Gastrocnemius medialis (tissue), 4 donors: ENCODE data around the gene FOXP4. TPM values are rescaled to one million over a fixed set of nuclear protein-coding genes. Genes with fewer than 3 reads are reported as not detected.
"Not testable (repeated sequence)": the region's sequence is repeated elsewhere in the genome, so short reads cannot be mapped to it uniquely, and the experiment has no call there.

Experiments used
- ATAC-seq, 2 donors: fragments of 150-250 bp; one replicate each; pipeline ENCODE4 v1.9.1; 2016
- DNase-seq, 2 donors: peaks; one replicate each; pipeline ENCODE4 v3.0.0-alpha.2; 2019
- H3K27ac ChIP-seq, 4 donors: fragments of 200-600 bp; sonication (generic); 1 replicate in 1 of 4; 2 replicates in 3 of 4; pipeline ENCODE4 v1.5.1; 2016 to 2018; ENCODE audit warnings: mild to moderate bottlenecking in 2 of 4, moderate library complexity in 1 of 4
- H3K27me3 ChIP-seq, 3 donors: fragments of 200-600 bp; sonication (generic) in 2 of 3; 1 replicate in 1 of 3; 2 replicates in 2 of 3; pipeline versions ENCODE4 v1.5.1 to v1.6.0; 2016 to 2019; ENCODE audit warnings: mild to moderate bottlenecking in 1 of 3, moderate library complexity in 1 of 3
- H3K36me3 ChIP-seq, 2 donors: fragments of 200-600 bp; sonication (generic) in 1 of 2; one replicate each; pipeline ENCODE4 v1.5.1; 2017 to 2018
- H3K4me1 ChIP-seq, 2 donors: fragments of 200-600 bp; sonication (generic) in 1 of 2; one replicate each; pipeline ENCODE4 v1.5.1; 2016 to 2017; ENCODE audit warnings: mild to moderate bottlenecking in 2 of 2
- H3K4me3 ChIP-seq, 4 donors: fragments of 200-600 bp; sonication (generic) in 3 of 4; 1 replicate in 1 of 4; 2 replicates in 3 of 4; pipeline ENCODE4 v1.5.1; 2016 to 2019; ENCODE audit warnings: mild to moderate bottlenecking in 2 of 4
- H3K9me3 ChIP-seq, 3 donors: fragments of 200-600 bp; sonication (generic) in 2 of 3; 1 replicate in 1 of 3; 2 replicates in 2 of 3; pipeline ENCODE4 v1.5.1; 2016 to 2019
- POLR2A ChIP-seq, 2 donors: fragments of 450-650 bp; IDR thresholded peaks; one replicate each; pipeline ENCODE4 v1.6.1; 2017; ENCODE audit warnings: antibody characterized with exemption in 2 of 2, mild to moderate bottlenecking in 2 of 2, moderate library complexity in 2 of 2
- in situ Hi-C, 4 donors: fragments of 200-750 bp; cut with MboI; loops; one replicate each; pipeline versions ENCODE4 v1.15.0 to v1.8.0; 2017; ENCODE audit warnings: low sequenced_read_pairs in 4 of 4
- intact Hi-C: fragments of 100-400 bp; cut with DNase I; formaldehyde crosslinking; loops from one replicate; pipeline ENCODE4 v1.15.1; 2023; ENCODE audit warnings: low total_unique reads
- total RNA-seq, 4 donors: library from RNA; depleted of rRNA; stranded (reverse); fragments of >200 nt; gene quantifications; one replicate each; pipeline versions ENCODE4 v1.1.0 to v1.2.3, GENCODE V29; 2016
- TF ChIP-seq, protein P1 (sequence below), 5 experiments: fragments of 450-650 bp in 3 of 5; fragments of 200-600 bp in 2 of 5; sonication (generic) in 2 of 5; IDR thresholded peaks in 4 of 5; conservative IDR thresholded peaks in 1 of 5; 1 replicate in 4 of 5; 2 replicates in 1 of 5; pipeline ENCODE4 v1.5.1; 2016 to 2019; ENCODE audit warnings: antibody characterized with exemption in 5 of 5, mild to moderate bottlenecking in 3 of 5, moderate library complexity in 3 of 5

Gene FOXP4
- total RNA-seq, 4 donors from 2014 or later = 3.4 to 11.4 (median 6.5) TPM

- in situ Hi-C loops (loop anchor here in 1 of 4 donors (25.0 kb wide), 1 partner anchor 147 kb away; no protein-coding TSS in a partner anchor), intact Hi-C loops (no loop called here)
- Histone ChIP-seq H3K9me3 (no peaks in the 10 kb centered on the region), H3K4me3 (no peak overlapping the region), H3K4me1 (no peaks in the 10 kb centered on the region), H3K27ac (no peak overlapping the region), H3K27me3 (no peaks in the 10 kb centered on the region), H3K36me3 (no peaks in the 10 kb centered on the region)
- TF ChIP-seq POLR2A (IDR thresholded peaks at IDR 0.05) = no peak
- TF ChIP-seq, protein P1, sequence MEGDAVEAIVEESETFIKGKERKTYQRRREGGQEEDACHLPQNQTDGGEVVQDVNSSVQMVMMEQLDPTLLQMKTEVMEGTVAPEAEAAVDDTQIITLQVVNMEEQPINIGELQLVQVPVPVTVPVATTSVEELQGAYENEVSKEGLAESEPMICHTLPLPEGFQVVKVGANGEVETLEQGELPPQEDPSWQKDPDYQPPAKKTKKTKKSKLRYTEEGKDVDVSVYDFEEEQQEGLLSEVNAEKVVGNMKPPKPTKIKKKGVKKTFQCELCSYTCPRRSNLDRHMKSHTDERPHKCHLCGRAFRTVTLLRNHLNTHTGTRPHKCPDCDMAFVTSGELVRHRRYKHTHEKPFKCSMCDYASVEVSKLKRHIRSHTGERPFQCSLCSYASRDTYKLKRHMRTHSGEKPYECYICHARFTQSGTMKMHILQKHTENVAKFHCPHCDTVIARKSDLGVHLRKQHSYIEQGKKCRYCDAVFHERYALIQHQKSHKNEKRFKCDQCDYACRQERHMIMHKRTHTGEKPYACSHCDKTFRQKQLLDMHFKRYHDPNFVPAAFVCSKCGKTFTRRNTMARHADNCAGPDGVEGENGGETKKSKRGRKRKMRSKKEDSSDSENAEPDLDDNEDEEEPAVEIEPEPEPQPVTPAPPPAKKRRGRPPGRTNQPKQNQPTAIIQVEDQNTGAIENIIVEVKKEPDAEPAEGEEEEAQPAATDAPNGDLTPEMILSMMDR (IDR thresholded peaks at IDR 0.05 in 4 of 5, conservative IDR thresholded peaks at IDR 0.05 in 1 of 5) = no peak
- ATAC-seq = no peak
- no peak for DNase-seq
Observed at GRCh38 chr6:41615311-41615710, 69.1 kb downstream of the FOXP4 start.

- in situ Hi-C loops = loop anchor here in 1 of 4 donors (25.0 kb wide), 1 partner anchor 144 kb away; no protein-coding TSS in a partner anchor
- Histone ChIP-seq H3K9me3 (no peaks in the 10 kb centered on the region), H3K4me1 (no peaks in the 10 kb centered on the region), H3K27me3 (no peaks in the 10 kb centered on the region), H3K36me3 (no peaks in the 10 kb centered on the region), H3K27ac (no peak overlapping the region), H3K4me3 (no peak overlapping the region)
- DNase-seq = no peak
- TF ChIP-seq POLR2A (IDR thresholded peaks at IDR 0.05) = no peak
- TF ChIP-seq, protein P1 (IDR thresholded peaks at IDR 0.05 in 4 of 5, conservative IDR thresholded peaks at IDR 0.05 in 1 of 5) = no peak
- intact Hi-C loops = no loop called here
- no peak for ATAC-seq
Observed at GRCh38 chr6:41618598-41618997, 72.4 kb downstream of the FOXP4 start.

DNA sequence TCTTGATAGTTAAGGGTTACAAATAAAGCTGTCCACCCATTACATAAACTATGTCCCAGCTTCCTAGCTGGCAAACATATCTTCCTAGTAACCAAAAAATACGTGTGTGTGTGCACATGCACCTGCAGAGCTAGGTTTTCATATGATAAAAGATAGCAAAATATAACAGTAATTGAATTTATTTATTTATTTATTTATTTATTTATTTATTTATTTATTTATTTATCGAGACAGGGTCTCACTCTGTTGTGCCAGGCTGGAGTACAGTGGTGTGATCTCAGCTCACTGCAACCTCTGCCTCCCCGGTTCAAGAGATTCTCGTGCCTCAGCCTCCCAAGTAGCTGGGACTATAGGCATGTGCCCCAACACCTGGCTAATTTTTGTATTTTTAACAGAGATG, 73.0 kb downstream of the FOXP4 start:
- H3K9me3 ChIP-seq, DNase-seq, intact Hi-C loops, H3K4me1 ChIP-seq, H3K4me3 ChIP-seq, H3K36me3 ChIP-seq, H3K27me3 ChIP-seq, H3K27ac ChIP-seq, ATAC-seq: not testable (repeated sequence)
- in situ Hi-C loops = loop anchor here in 1 of 4 donors (25.0 kb wide), 1 partner anchor 143 kb away; no protein-coding TSS in a partner anchor

DNA sequence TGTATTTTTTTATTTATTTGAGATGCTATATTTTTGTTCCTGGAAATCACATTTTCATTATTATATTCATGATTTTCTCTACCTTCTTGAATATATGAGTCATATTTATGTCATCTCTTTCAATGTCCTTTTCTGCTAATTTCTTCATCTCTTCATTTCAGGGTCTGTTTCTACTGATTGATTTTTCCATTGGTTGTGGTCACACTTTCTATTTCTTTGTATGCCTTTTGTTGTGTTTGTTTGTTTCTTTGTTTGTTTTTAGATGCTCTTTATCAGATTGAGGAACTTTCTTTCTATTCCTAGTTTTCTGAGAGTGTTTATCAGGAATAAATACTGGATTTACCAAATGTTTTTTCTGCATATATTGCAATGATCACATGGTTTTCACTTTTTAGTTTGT, 75.2 kb downstream of the FOXP4 start:
- no peaks in the 10 kb centered on the region for H3K36me3 ChIP-seq
- H3K27me3 ChIP-seq = no peaks in the 10 kb centered on the region
- peaks cover 0 to 5% of the 10 kb centered on the region in 2 donors for H3K4me1 ChIP-seq
- in situ Hi-C loops = loop anchor here in 1 of 4 donors (25.0 kb wide), 1 partner anchor 141 kb away; no protein-coding TSS in a partner anchor
- H3K4me3 ChIP-seq = no peak overlapping the region
- intact Hi-C loops = no loop called here
- DNase-seq (no peak), ATAC-seq (no peak)
- TF ChIP-seq POLR2A (IDR thresholded peaks at IDR 0.05) = no peak
- TF ChIP-seq, protein P1 (IDR thresholded peaks at IDR 0.05 in 4 of 5, conservative IDR thresholded peaks at IDR 0.05 in 1 of 5) = no peak
- H3K27ac ChIP-seq = no peak overlapping the region
- H3K9me3 ChIP-seq = no peaks in the 10 kb centered on the region

DNA sequence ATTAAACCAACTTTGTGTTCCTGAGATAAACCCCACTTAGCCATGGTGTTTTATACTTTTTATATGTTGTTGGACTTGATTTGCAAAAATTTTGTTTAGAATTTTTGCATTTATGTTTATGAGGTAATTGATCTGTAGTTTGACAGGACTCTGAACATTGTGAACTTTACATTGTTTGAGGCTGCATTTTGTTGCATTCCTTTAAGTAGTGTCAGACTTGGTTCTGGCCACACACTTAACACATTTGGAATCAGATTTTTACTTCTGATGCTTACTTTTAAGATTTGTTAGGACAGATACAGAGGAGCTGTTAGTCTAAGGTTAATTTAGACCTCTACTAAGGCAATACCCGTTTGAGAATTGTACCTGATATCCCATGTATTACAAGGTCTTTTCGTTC, 75.6 kb downstream of the FOXP4 start:
- H3K4me1 ChIP-seq = peaks cover 0 to 5% of the 10 kb centered on the region in 2 donors
- H3K27me3 ChIP-seq = no peaks in the 10 kb centered on the region
- intact Hi-C loops (no loop called here), in situ Hi-C loops (loop anchor here in 1 of 4 donors (25.0 kb wide), 1 partner anchor 140 kb away; no protein-coding TSS in a partner anchor)
- no peak for DNase-seq
- H3K4me3 ChIP-seq = no peak overlapping the region
- no peak overlapping the region for H3K27ac ChIP-seq
- H3K9me3 ChIP-seq = no peaks in the 10 kb centered on the region
- H3K36me3 ChIP-seq = no peaks in the 10 kb centered on the region
- TF ChIP-seq, protein P1 (IDR thresholded peaks at IDR 0.05 in 4 of 5, conservative IDR thresholded peaks at IDR 0.05 in 1 of 5) = no peak
- TF ChIP-seq POLR2A (IDR thresholded peaks at IDR 0.05) = no peak
- no peak for ATAC-seq
